GM21390 (cell line): ENCODE measurements around the gene MLLT6.

Experiments
- ATAC-seq: cut with Tn5 transposase; IDR thresholded peaks from one replicate; pipeline ENCODE4 v1.9.1; 2021; ENCODE audit not compliant: unreplicated experiment

MLLT6 gene

DNA sequence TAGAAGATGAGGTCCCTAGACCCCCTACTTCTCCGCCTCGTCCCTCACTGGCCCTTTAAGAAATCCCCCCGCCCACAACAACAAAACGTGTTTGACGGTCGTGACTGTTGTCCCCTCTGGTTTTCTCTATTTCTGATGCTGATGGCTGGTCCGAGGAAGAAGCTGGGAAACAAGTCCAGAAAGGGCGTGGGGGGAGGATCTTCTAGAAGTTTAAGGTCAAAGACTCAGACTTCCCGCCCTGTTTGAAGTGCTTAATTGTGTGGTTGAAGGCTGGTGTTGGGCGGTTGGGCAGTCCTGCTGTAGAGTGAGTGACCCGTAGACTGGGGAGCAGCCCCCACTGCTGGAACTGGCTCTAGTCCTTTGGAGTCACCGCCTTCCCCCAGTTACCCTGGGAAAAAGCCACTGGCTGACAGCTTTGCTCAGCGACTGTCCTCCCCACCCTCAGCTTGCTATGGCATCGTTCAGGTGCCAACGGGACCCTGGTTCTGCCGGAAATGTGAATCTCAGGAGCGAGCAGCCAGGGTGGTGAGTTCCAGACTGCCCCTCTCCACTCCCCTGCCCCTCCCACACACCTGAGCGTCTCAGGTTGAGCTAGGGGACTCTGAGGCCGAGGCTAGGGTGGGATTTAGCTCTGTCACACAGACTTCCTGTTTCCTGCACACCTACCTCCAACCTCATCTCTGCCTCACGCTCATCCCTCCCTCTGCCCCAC, 1.6 kb downstream of the MLLT6 start:
- no peak for ATAC-seq

DNA sequence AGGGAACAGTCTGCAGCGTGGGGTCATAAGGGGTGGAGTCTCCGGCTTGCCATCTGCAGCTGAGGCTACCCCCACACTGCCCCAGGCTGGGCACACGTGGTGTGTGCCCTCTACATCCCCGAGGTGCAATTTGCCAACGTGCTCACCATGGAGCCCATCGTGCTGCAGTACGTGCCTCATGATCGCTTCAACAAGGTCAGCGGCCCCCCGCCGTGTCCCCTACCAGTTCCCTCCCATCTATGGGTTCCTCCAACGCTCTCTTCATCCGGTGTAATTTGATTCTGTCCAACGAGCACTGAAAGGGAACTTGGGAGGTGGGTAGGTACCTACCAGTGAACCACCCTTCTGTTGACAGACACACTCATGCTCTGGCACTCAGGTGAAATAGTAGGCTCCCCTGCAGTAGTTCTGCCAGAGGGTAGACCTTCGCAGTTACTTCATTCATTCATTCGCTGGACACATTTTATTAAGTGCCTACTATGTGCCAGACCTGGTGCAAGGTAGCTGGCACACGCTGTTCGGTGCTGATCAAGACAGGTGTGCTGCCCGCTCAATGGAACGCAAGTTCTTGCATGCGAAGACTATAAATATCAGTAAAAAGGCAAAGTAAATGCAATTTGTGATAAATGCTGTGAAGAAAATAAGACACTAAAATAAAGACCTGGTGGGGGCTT, 2.7 kb downstream of the MLLT6 start:
- ATAC-seq, result no peak

DNA sequence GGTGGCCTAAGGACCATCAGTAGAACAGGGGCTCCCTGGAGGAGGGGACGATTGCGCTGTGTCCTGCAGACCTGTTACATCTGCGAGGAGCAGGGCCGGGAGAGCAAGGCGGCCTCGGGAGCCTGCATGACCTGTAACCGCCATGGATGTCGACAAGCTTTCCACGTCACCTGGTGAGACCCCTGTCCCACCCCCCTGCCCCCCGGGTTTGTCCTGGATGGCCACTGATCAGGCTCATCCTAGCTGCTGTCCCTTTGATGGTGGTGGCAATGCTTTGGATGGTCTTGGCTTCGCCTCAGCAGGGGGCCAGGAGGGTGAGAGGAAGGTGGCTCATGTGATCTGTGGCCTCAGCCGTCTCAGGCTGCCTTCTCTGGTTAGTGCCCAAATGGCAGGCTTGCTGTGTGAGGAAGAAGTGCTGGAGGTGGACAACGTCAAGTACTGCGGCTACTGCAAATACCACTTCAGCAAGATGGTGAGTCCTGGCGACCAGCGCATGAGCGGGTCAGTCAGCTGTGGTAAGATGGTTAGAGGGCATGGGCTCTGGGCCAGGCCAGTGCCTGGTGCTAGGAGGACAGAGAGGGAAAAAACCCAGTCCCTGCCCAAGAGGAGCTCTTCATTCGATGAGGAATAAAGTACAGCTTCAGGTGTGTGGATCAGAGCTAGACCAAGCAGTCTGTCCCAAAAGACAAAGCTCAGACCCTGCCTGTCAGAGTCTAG, 4.2 kb downstream of the MLLT6 start:
- no peak for ATAC-seq

DNA sequence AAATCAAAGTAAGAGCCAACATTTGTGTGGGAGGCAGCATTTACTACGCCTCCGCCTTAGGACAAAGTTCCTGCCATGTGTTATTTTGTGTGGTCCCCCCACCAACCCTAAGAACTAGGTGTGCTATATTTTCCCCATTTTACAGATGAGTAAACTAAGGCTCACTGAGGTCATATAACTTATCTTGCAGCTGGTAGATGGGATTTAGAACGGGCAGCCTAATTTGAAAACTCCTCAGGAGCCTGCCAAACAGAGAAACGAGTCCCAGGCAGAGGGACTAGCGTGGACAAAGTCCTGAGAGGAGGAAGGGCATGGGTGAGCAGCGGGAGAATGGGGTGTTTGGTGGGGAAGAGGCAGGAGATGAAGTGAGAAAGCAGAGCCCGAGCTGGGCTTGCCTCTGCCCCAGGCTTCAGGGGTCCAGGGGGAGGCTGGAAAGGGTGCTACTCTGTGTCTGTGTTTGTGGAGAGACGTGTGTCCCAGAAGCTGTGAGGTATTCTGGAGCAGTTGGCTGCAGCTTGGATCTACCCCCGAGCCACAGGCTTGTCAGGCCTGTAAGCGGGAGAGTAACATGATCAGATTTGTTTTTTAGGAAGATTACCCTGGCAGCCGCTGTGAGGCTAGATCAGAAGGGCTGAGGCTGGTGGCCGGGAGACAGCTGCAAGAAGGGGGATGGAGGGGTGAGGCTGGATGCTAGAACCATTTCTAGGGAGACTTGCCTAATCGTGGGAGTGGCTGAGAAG, 5.0 kb downstream of the MLLT6 start:
- ATAC-seq, result no peak

DNA sequence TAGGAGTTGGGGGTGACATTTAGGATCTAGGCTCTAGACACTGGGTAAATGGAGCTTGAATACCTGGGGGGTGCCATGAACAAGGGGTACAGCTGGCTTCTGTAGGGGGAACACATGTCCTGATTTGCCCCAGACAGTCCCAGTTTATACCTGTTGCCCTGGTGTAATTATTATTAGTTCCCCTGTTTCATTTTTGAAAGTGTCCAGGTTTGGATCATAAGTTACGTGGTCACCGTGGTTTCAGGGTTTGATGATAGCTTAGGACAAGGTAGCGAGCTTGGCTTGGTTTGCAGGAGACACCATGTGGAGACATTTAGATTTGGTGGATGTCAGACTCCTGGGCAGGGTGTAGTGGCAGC, 5.5 kb downstream of the MLLT6 start:
- ATAC-seq, result no peak

DNA sequence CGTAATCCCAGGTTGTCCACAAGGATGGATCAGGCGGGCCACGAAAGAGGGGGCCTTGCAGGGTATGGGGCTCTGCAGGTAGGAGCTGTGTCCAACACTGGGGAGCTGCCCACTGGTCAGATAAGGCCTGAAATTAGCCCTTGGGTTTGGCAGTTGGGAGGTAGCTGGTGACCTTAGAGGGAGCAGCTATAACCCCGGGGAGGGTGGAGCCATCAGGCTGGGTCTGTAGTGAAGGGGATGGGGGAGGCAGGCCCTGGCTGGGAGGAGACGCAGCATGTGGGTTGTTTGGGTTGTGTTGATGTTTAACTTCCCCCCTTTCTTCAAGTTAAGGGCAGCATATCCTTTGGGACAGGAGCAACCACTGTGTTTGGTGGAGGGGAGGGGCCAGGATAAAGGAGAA, 5.9 kb downstream of the MLLT6 start:
- ATAC-seq, result no peak

DNA sequence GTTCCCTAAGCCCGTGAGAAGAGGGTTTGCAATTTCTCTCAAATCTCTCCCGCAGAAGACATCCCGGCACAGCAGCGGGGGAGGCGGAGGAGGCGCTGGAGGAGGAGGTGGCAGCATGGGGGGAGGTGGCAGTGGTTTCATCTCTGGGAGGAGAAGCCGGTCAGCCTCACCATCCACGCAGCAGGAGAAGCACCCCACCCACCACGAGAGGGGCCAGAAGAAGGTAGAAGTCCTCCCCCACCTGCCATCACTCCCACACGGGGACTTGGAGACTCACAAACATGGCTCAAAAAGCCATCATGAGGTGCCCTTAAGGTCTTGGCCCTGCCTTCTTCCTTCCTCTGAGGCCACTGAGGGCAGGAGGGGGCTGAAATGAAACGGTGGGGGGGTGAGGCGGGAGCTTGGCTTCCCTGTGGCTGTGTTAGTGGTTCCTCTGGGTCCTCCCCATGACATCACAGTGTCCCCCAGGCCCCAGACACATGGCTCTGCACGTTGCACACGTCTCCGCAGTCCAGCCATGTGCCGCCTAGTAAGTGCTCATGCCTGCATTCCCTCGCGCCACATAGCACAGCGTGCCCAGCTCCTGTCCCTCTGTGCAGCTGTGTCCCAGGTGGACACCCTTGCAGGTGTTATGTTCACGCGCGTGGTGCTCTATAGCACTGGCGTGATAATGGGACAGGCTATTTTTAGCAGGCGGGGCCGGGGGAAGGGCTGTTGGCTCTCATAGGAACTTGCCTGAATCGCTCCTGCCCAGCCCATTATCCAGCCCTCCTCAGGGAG, 6.9 kb downstream of the MLLT6 start:
- ATAC-seq, result no peak

DNA sequence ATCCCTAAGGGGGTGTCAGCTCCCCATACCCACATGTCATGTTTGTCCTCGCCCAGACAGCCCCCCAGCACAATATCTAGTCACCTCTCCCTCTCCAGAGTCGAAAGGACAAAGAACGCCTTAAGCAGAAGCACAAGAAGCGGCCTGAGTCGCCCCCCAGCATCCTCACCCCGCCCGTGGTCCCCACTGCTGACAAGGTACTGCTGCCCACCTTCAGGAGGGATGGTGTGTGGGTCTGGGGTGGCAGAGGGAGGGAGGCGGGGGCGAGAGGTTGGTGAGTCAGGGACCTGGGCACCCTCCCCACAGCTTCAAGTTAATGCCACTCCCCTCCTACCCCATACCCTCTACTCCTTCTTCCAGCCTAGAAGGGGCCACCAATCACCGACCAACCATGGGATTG, 7.5 kb downstream of the MLLT6 start:
- no peak for ATAC-seq

DNA sequence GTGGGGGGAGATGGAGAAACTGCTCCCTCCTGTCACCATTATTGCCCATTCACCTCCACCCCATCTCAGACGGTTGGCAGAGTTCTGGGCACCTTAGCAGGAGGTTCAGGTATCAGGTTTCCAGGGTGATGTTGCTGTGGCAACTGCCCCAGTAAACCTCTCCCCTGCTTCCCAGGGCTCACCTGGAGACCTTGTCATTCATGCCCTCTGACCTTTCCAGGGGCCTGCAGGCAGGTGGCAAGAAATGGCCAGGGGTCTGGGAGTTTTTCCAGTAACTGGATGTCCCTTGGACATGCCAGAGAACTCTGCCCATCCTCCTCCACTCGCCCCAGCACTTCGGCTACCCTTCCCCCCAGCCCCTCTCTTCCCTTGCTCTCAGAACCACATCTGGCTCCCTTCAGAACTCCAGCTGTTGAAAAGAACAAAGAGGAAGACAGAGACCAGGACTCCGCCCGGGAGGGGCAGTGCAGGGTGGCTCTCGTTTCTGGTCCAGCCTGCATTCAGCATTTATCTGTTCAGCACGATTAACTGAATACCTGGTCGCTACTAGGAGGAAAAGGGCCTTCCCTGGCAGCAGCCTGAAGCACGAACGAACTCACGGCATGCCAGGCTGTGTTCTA, 8.5 kb downstream of the MLLT6 start:
- ATAC-seq, result no peak

DNA sequence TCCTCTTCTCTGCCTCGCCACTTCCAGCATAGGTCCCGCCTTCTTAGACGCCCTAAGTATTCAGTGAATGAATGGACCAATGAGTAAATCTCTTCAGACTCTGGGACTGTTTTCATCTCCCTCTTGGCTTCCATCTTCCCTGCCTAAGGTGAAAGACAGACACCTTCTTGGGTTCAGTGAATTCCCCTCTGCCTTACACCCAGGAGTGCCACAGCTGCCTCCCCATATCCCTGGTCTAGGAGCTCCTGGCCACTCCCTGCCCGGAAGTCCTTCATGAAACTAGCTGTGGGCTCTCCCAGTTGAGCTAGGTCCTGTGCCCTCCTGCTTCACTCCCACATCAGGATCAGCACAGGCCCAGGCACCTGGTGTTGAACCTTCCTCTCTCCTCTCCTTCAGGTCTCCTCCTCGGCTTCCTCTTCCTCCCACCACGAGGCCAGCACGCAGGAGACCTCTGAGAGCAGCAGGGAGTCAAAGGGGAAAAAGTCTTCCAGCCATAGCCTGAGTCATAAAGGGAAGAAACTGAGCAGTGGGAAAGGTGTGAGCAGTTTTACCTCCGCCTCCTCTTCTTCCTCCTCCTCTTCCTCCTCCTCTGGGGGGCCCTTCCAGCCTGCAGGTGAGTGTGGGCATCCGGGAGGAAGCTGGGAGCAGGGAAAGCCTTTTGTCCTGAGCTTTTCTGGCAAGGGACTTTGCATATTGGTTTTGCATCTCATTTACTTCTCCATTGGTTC, 10.3 kb downstream of the MLLT6 start:
- ATAC-seq, result no peak

DNA sequence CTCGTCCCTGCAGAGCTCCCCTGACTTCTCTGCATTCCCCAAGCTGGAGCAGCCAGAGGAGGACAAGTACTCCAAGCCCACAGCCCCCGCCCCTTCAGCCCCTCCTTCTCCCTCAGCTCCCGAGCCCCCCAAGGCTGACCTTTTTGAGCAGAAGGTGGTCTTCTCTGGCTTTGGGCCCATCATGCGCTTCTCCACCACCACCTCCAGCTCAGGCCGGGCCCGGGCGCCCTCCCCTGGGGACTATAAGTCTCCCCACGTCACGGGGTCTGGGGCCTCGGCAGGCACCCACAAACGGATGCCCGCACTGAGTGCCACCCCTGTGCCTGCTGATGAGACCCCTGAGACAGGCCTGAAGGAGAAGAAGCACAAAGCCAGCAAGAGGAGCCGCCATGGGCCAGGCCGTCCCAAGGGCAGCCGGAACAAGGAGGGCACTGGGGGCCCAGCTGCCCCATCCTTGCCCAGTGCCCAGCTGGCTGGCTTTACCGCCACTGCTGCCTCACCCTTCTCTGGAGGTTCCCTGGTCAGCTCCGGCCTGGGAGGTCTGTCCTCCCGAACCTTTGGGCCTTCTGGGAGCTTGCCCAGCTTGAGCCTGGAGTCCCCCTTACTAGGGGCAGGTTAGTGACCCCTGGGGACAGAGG, 11.4 kb downstream of the MLLT6 start:
- no peak for ATAC-seq

DNA sequence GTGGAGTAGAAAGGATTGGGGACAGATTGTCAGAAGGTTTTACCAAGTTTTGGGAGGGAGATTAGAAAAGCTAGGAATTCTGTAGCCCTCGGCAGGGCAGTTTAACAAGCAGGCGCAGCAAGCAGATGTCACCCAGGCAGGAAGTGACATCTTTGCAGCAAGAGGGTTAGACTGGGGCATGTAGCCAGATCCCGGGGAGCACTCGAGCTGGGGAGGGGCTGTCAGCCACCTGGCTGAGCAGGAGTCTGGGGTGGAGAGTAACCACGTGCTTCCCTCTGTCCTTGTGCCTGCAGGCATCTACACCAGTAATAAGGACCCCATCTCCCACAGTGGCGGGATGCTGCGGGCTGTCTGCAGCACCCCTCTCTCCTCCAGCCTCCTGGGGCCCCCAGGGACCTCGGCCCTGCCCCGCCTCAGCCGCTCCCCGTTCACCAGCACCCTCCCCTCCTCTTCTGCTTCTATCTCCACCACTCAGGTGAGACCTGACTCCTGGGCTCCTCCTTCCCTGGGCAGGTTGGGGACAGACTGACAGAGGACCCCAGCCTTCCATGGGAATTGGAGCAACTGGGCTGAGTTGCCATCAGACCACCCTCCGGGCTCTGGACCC, 12.2 kb downstream of the MLLT6 start:
- no peak for ATAC-seq

DNA sequence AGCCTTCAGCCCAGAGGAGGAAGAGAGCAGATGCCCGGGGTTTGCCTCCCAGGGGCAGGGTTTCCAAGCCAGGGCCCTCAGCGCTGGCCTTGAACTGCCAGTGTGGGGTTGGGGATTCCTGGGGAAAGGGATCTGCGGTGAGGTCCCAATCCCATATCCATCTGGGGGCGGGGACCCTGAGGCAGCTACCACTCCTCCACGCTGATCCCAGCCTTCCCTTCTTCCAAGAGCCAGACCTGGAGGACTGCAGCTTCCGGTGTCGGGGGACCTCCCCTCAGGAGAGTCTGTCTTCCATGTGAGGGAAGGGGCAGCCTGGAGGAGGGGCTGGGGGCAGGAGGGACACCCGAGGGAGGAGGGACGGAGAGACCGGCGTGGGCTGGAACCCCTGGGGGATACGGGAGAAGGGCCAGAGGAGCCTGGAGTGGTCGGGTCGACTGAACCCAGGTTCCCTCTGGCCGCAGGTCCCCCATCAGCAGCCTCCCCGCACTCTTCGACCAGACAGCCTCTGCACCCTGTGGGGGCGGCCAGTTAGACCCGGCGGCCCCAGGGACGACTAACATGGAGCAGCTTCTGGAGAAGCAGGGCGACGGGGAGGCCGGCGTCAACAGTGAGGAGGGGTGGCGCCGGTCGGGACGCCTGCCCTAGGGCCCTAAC, 14.3 kb downstream of the MLLT6 start:
- no peak for ATAC-seq

DNA sequence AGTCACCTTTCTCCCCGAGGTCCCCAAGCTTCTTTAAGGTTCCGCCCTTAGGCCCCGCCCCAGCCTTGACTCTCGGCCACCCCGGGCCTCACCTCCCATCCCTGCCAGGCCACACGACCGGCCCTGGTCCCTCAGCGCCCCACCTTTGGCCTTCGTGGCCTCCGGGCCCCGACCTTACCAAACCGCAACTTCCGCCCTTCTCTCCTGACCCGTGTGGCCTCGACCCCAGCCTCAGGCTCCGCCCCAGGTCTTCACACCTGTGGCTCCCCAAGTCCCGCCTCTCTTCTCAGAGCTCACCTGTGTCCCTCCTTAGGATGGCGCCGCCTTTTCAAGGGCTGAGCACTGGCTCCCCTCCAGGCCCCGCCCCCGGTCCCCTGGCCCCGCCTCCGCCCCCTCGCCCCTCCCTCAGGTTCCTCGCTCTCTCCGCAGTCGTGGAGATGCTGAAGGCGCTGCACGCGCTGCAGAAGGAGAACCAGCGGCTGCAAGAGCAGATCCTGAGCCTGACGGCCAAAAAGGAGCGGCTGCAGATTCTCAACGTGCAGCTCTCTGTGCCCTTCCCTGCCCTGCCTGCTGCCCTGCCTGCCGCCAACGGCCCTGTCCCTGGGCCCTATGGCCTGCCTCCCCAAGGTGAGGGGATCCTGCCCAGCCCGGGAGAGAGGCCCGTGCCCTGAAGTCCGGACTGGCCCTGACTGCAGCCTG, 15.0 kb downstream of the MLLT6 start:
- no peak for ATAC-seq

DNA sequence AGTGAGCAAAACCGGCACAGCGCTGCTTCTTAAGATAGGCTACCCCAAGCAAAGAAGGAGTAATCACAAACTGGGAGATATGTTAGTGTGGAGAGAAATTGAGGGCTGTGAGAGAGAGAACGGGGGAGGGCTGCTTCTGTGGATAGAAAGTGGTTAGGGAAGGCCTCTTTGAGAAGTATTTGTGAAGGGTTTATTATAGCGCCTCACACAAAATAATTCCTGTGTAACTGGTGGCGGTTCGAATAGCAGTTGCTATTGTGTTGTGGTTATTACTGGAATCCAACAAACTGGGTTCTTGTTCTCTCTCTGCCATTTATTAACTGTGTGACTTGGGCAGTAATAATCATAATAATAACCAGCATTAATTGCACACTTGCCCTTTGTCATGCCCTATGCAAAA, 15.9 kb downstream of the MLLT6 start:
- ATAC-seq, result no peak

DNA sequence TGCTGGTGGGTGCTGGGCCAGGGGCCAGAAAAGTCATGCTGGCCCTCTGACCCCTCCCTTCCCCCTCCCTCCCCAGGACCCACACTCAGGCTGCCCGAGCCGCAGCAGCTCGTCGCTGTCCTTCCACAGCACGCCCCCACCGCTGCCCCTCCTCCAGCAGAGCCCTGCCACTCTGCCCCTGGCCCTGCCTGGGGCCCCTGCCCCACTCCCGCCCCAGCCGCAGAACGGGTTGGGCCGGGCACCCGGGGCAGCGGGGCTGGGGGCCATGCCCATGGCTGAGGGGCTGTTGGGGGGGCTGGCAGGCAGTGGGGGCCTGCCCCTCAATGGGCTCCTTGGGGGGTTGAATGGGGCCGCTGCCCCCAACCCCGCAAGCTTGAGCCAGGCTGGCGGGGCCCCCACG, 16.7 kb downstream of the MLLT6 start:
- ATAC-seq, result no peak

DNA sequence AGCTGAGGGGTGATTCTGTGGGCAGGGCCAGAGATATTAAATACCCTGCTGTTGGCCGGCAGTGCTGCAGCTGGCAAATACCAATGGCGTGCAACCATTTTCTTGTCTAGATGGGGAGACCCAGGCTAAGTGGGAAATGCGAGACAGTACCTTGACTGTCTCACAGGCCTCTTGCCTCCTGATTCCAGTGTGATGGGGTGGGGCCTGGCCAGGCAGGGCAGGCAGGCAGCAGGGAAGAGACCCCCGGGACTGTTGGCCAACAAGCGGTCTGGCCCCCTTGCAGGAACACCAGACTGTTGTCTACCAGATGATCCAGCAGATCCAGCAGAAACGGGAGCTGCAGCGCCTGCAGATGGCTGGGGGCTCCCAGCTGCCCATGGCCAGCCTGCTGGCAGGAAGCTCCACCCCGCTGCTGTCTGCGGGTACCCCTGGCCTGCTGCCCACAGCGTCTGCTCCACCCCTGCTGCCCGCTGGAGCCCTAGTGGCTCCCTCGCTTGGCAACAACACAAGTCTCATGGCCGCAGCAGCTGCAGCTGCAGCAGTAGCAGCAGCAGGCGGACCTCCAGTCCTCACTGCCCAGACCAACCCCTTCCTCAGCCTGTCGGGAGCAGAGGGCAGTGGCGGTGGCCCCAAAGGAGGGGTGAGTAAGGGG, 19.4 kb downstream of the MLLT6 start:
- ATAC-seq, result no peak
